Measurements from ENCODE around the gene NLK. TPM values are rescaled to one million over a fixed set of nuclear protein-coding genes. Genes with fewer than 3 reads are reported as not detected.
"Not testable (repeated sequence)": the region's sequence is repeated elsewhere in the genome, so short reads cannot be mapped to it uniquely, and the experiment has no call there.

NLK gene
- polyA plus RNA-seq, 1 donor from 2014 or later: 81.7 TPM

- no peaks in the 10 kb centered on the region for H4K20me1 ChIP-seq (ENCODE audit: insufficient read depth)
- no peak overlapping the region for H2AFZ ChIP-seq (ENCODE audit: low read depth, low read length)
- H3K9me3 ChIP-seq (ENCODE audit: low read length): no peaks in the 10 kb centered on the region
- H3K79me2 ChIP-seq (replicated peaks; ENCODE audit: insufficient read depth, low read length): peaks cover 3% of the 10 kb centered on the region
- no peaks in the 10 kb centered on the region for H3K27me3 ChIP-seq (ENCODE audit: insufficient read depth, low read depth, low read length)
- no peaks in the 10 kb centered on the region for H3K9me2 ChIP-seq (ENCODE audit: insufficient read depth, low read length)
- H3K27ac ChIP-seq (ENCODE audit: low read length): no peak overlapping the region
- TF ChIP-seq, protein P1, sequence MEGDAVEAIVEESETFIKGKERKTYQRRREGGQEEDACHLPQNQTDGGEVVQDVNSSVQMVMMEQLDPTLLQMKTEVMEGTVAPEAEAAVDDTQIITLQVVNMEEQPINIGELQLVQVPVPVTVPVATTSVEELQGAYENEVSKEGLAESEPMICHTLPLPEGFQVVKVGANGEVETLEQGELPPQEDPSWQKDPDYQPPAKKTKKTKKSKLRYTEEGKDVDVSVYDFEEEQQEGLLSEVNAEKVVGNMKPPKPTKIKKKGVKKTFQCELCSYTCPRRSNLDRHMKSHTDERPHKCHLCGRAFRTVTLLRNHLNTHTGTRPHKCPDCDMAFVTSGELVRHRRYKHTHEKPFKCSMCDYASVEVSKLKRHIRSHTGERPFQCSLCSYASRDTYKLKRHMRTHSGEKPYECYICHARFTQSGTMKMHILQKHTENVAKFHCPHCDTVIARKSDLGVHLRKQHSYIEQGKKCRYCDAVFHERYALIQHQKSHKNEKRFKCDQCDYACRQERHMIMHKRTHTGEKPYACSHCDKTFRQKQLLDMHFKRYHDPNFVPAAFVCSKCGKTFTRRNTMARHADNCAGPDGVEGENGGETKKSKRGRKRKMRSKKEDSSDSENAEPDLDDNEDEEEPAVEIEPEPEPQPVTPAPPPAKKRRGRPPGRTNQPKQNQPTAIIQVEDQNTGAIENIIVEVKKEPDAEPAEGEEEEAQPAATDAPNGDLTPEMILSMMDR (IDR thresholded peaks at IDR 0.05; ENCODE audit: poor library complexity, severe bottlenecking): no peak
- TF ChIP-seq EP300 (conservative IDR thresholded peaks at IDR 0.05; ENCODE audit: poor library complexity, severe bottlenecking) (no peak), TAF1 (IDR thresholded peaks at IDR 0.05; ENCODE audit: low read depth) (no peak), RAD21 (conservative IDR thresholded peaks at IDR 0.05) (no peak), MXI1 (conservative IDR thresholded peaks at IDR 0.05; ENCODE audit: poor library complexity, severe bottlenecking) (no peak), POLR2AphosphoS5 (IDR thresholded peaks at IDR 0.05) (no peak), EZH2 (IDR thresholded peaks at IDR 0.05; ENCODE audit: borderline replicate concordance, insufficient read depth, low read length, poor library complexity, severe bottlenecking) (no peak), SMC3 (conservative IDR thresholded peaks at IDR 0.05; ENCODE audit: poor library complexity) (no peak)
- TF ChIP-seq, protein P2, sequence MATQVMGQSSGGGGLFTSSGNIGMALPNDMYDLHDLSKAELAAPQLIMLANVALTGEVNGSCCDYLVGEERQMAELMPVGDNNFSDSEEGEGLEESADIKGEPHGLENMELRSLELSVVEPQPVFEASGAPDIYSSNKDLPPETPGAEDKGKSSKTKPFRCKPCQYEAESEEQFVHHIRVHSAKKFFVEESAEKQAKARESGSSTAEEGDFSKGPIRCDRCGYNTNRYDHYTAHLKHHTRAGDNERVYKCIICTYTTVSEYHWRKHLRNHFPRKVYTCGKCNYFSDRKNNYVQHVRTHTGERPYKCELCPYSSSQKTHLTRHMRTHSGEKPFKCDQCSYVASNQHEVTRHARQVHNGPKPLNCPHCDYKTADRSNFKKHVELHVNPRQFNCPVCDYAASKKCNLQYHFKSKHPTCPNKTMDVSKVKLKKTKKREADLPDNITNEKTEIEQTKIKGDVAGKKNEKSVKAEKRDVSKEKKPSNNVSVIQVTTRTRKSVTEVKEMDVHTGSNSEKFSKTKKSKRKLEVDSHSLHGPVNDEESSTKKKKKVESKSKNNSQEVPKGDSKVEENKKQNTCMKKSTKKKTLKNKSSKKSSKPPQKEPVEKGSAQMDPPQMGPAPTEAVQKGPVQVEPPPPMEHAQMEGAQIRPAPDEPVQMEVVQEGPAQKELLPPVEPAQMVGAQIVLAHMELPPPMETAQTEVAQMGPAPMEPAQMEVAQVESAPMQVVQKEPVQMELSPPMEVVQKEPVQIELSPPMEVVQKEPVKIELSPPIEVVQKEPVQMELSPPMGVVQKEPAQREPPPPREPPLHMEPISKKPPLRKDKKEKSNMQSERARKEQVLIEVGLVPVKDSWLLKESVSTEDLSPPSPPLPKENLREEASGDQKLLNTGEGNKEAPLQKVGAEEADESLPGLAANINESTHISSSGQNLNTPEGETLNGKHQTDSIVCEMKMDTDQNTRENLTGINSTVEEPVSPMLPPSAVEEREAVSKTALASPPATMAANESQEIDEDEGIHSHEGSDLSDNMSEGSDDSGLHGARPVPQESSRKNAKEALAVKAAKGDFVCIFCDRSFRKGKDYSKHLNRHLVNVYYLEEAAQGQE (IDR thresholded peaks at IDR 0.05; ENCODE audit: borderline replicate concordance): no peak
- H3K9ac ChIP-seq (ENCODE audit: low read length): no peak overlapping the region
- no peaks in the 10 kb centered on the region for H3K36me3 ChIP-seq (ENCODE audit: insufficient read depth, low read length)
- H3F3A ChIP-seq (ENCODE audit: insufficient read depth, low read length, poor library complexity, severe bottlenecking): no peaks in the 10 kb centered on the region
- no peak overlapping the region for H3K4me3 ChIP-seq (ENCODE audit: low read length)
- no peak overlapping the region for H3K4me2 ChIP-seq (ENCODE audit: low read length)
Measured at GRCh38 chr17:28096756-28097155, 54.3 kb downstream of the NLK start.

- H3K36me3 ChIP-seq (ENCODE audit: insufficient read depth, low read length): no peaks in the 10 kb centered on the region
- no peaks in the 10 kb centered on the region for H3K9me3 ChIP-seq (ENCODE audit: low read length)
- no peaks in the 10 kb centered on the region for H4K20me1 ChIP-seq (ENCODE audit: insufficient read depth)
- no peaks in the 10 kb centered on the region for H3F3A ChIP-seq (ENCODE audit: insufficient read depth, low read length, poor library complexity, severe bottlenecking)
- H3K9ac ChIP-seq (ENCODE audit: low read length): no peak overlapping the region
- no peak overlapping the region for H3K27ac ChIP-seq (ENCODE audit: low read length)
- H3K79me2 ChIP-seq (replicated peaks; ENCODE audit: insufficient read depth, low read length): peaks cover 3% of the 10 kb centered on the region
- H3K4me2 ChIP-seq (ENCODE audit: low read length): no peak overlapping the region
- no peaks in the 10 kb centered on the region for H3K9me2 ChIP-seq (ENCODE audit: insufficient read depth, low read length)
- H3K4me3 ChIP-seq (ENCODE audit: low read length): no peak overlapping the region
- no peak for TF ChIP-seq RAD21 (conservative IDR thresholded peaks at IDR 0.05)
- no peak overlapping the region for H2AFZ ChIP-seq (ENCODE audit: low read depth, low read length)
- H3K27me3 ChIP-seq (ENCODE audit: insufficient read depth, low read depth, low read length): no peaks in the 10 kb centered on the region
Measured at GRCh38 chr17:28097254-28097653, 54.8 kb downstream of the NLK start.

DNA sequence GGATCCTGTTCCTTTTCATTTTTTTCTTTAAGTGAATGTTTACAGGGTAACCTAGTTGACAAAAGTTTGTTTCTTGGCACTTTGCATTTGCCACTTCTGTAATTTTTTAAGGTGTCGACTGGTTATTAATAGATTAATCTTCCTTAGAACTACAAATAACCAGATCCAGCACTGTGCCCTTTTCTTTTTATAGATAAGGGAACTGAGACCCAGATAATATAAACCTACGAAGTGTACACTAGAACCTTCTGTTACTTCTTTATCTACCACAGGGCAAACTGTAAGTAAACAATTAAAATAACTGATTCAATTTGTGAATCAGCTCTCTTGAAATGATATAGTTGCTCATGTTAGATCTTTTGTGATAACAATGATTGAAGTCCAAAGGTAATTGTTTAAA lies 55.4 kb downstream of the NLK start:
- H4K20me1 ChIP-seq (ENCODE audit: insufficient read depth): no peaks in the 10 kb centered on the region
- H3K27me3 ChIP-seq (ENCODE audit: insufficient read depth, low read depth, low read length): no peaks in the 10 kb centered on the region
- no peak overlapping the region for H3K27ac ChIP-seq (ENCODE audit: low read length)
- H3K79me2 ChIP-seq (replicated peaks; ENCODE audit: insufficient read depth, low read length): peaks cover 3% of the 10 kb centered on the region
- H2AFZ ChIP-seq (ENCODE audit: low read depth, low read length): no peak overlapping the region
- H3K9me2 ChIP-seq (ENCODE audit: insufficient read depth, low read length): no peaks in the 10 kb centered on the region
- no peak overlapping the region for H3K9ac ChIP-seq (ENCODE audit: low read length)
- H3F3A ChIP-seq (ENCODE audit: insufficient read depth, low read length, poor library complexity, severe bottlenecking): no peaks in the 10 kb centered on the region
- H3K4me2 ChIP-seq (ENCODE audit: low read length): no peak overlapping the region
- no peaks in the 10 kb centered on the region for H3K9me3 ChIP-seq (ENCODE audit: low read length)
- H3K4me3 ChIP-seq (ENCODE audit: low read length): no peak overlapping the region
- H3K36me3 ChIP-seq (ENCODE audit: insufficient read depth, low read length): no peaks in the 10 kb centered on the region
- TF ChIP-seq RAD21 (conservative IDR thresholded peaks at IDR 0.05) (no peak), SMC3 (conservative IDR thresholded peaks at IDR 0.05; ENCODE audit: poor library complexity) (no peak), TAF1 (IDR thresholded peaks at IDR 0.05; ENCODE audit: low read depth) (no peak)

DNA sequence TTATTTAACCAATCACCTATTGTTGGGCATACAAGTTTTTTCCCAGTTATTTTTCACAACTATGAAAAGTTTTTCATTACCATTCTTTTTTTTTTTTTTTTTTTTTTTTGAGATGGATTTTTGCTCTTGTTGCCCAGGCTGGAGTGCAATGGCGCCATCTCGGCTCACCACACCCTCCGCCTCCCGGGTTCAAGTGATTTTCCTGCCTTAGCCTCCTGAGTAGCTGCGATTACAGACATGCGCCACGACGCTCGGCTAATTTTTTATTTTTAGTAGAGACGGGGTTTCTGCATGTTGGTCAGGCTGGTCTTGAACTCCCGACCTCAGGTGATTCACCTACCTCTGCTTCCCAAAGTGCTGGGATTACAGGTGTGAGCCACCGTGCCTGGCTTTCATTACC lies 56.1 kb downstream of the NLK start:
- H3K27ac ChIP-seq (ENCODE audit: low read length); H3K79me2 ChIP-seq (replicated peaks; ENCODE audit: insufficient read depth, low read length); H2AFZ ChIP-seq (ENCODE audit: low read depth, low read length); H3K4me2 ChIP-seq (ENCODE audit: low read length); H3K9ac ChIP-seq (ENCODE audit: low read length); H3F3A ChIP-seq (ENCODE audit: insufficient read depth, low read length, poor library complexity, severe bottlenecking); H3K9me3 ChIP-seq (ENCODE audit: low read length); H3K27me3 ChIP-seq (ENCODE audit: insufficient read depth, low read depth, low read length); H3K9me2 ChIP-seq (ENCODE audit: insufficient read depth, low read length); H4K20me1 ChIP-seq (ENCODE audit: insufficient read depth); H3K36me3 ChIP-seq (ENCODE audit: insufficient read depth, low read length); H3K4me3 ChIP-seq (ENCODE audit: low read length): not testable (repeated sequence)

Measured in neural cell (in vitro differentiated cells).